ENCODE measurements around the gene CDH8.

The CDH8 gene

GRCh38 chr16:62029947-62030346 lies 6.3 kb downstream of the CDH8 start:
- H3K27me3 ChIP-seq (ENCODE audit: insufficient read depth, poor library complexity, severe bottlenecking), result peaks cover 4% of the 10 kb centered on the region
- H3K4me3 ChIP-seq (replicated peaks; ENCODE audit: insufficient read depth, low read length), result no peak overlapping the region
- TF ChIP-seq CTCF (IDR thresholded peaks at IDR 0.05; ENCODE audit: insufficient read depth, low read length), result no peak
- TF ChIP-seq GABPA (IDR thresholded peaks at IDR 0.05; ENCODE audit: low read depth), result no peak
- TF ChIP-seq REST (IDR thresholded peaks at IDR 0.05; ENCODE audit: insufficient replicate concordance, low read depth), result no peak
- TF ChIP-seq SPI1 (IDR thresholded peaks at IDR 0.05; ENCODE audit: borderline replicate concordance, low read depth), result no peak
- no peak for TF ChIP-seq POLR2AphosphoS5 (IDR thresholded peaks at IDR 0.05; ENCODE audit: low read depth)
- H3K27ac ChIP-seq (replicated peaks), result no peak overlapping the region
- no peak for DNase-seq (ENCODE audit: low read depth in 1 of 2, low spot score in 1 of 2)

GRCh38 chr16:62022688-62023087 lies 13.6 kb downstream of the CDH8 start:
- TF ChIP-seq GABPA (IDR thresholded peaks at IDR 0.05; ENCODE audit: low read depth) (no peak), SPI1 (IDR thresholded peaks at IDR 0.05; ENCODE audit: borderline replicate concordance, low read depth) (no peak)
- Histone ChIP-seq H3K27ac (replicated peaks) (no peak overlapping the region), H3K4me3 (replicated peaks; ENCODE audit: insufficient read depth, low read length) (no peak overlapping the region), H3K27me3 (ENCODE audit: insufficient read depth, poor library complexity, severe bottlenecking) (no peaks in the 10 kb centered on the region)
- no peak for DNase-seq (ENCODE audit: low read depth in 1 of 2, low spot score in 1 of 2)

GRCh38 chr16:62021161-62021581 lies 15.1 kb downstream of the CDH8 start:
- TF ChIP-seq POLR2AphosphoS5 (IDR thresholded peaks at IDR 0.05; ENCODE audit: low read depth) (no peak), GABPA (IDR thresholded peaks at IDR 0.05; ENCODE audit: low read depth) (no peak), SPI1 (IDR thresholded peaks at IDR 0.05; ENCODE audit: borderline replicate concordance, low read depth) (no peak)
- H3K4me3 ChIP-seq (replicated peaks; ENCODE audit: insufficient read depth, low read length), result no peak overlapping the region
- no peak overlapping the region for H3K27ac ChIP-seq (replicated peaks)
- H3K27me3 ChIP-seq (ENCODE audit: insufficient read depth, poor library complexity, severe bottlenecking), result no peaks in the 10 kb centered on the region
- DNase-seq (ENCODE audit: low read depth in 1 of 2, low spot score in 1 of 2), result no peak

GRCh38 chr16:62020681-62021080 lies 15.6 kb downstream of the CDH8 start:
- H3K27ac ChIP-seq (replicated peaks), result no peak overlapping the region
- no peaks in the 10 kb centered on the region for H3K27me3 ChIP-seq (ENCODE audit: insufficient read depth, poor library complexity, severe bottlenecking)
- no peak for DNase-seq (ENCODE audit: low read depth in 1 of 2, low spot score in 1 of 2)
- H3K4me3 ChIP-seq (replicated peaks; ENCODE audit: insufficient read depth, low read length), result no peak overlapping the region
- TF ChIP-seq SPI1 (IDR thresholded peaks at IDR 0.05; ENCODE audit: borderline replicate concordance, low read depth), result no peak
- TF ChIP-seq POLR2AphosphoS5 (IDR thresholded peaks at IDR 0.05; ENCODE audit: low read depth), result no peak
- no peak for TF ChIP-seq REST (IDR thresholded peaks at IDR 0.05; ENCODE audit: insufficient replicate concordance, low read depth)
- TF ChIP-seq GABPA (IDR thresholded peaks at IDR 0.05; ENCODE audit: low read depth), result no peak
- no peak for TF ChIP-seq CTCF (IDR thresholded peaks at IDR 0.05; ENCODE audit: insufficient read depth, low read length)

GRCh38 chr16:62019851-62020250 lies 16.4 kb downstream of the CDH8 start:
- DNase-seq (ENCODE audit: low read depth in 1 of 2, low spot score in 1 of 2), result no peak
- no peaks in the 10 kb centered on the region for H3K27me3 ChIP-seq (ENCODE audit: insufficient read depth, poor library complexity, severe bottlenecking)
- no peak overlapping the region for H3K27ac ChIP-seq (replicated peaks)

More at GRCh38 chr16:62019851-62020250, 16.4 kb downstream of the CDH8 start:
- H3K4me3 ChIP-seq (replicated peaks; ENCODE audit: insufficient read depth, low read length), result no peak overlapping the region
- TF ChIP-seq GABPA (IDR thresholded peaks at IDR 0.05; ENCODE audit: low read depth) (no peak), SPI1 (IDR thresholded peaks at IDR 0.05; ENCODE audit: borderline replicate concordance, low read depth) (no peak), REST (IDR thresholded peaks at IDR 0.05; ENCODE audit: insufficient replicate concordance, low read depth) (no peak), POLR2AphosphoS5 (IDR thresholded peaks at IDR 0.05; ENCODE audit: low read depth) (no peak), CTCF (IDR thresholded peaks at IDR 0.05; ENCODE audit: insufficient read depth, low read length) (no peak)

Measured in HL-60 (cell line).